NCI-H2227 (cell line): ENCODE results near the gene NEK5.
A peak's percentile ranks its signal among the peaks of the same experiment; 100 is the strongest.
"Not testable (repeated sequence)": the region's sequence is repeated elsewhere in the genome, so short reads cannot be mapped to it uniquely, and the experiment has no call there.

Experiments used
- DNase-seq: peaks from one replicate; lab custom pipeline; 2025; ENCODE audit not compliant: unreplicated experiment; lab: John Stamatoyannopoulos, UW

NEK5 gene

GRCh38 chr13:52128714-52129700 is at the start of gene NEK5:
TSS of gene NEK5 (minus strand) at chr13:52129073. CDS start at chr13:52127482, 1,591 bp downstream.
- DNase-seq: peak; percentile 71

- DNase-seq: no peak
These were observed 48.4 kb upstream of the NEK5 start for GRCh38 chr13:52177276-52177675.

DNA sequence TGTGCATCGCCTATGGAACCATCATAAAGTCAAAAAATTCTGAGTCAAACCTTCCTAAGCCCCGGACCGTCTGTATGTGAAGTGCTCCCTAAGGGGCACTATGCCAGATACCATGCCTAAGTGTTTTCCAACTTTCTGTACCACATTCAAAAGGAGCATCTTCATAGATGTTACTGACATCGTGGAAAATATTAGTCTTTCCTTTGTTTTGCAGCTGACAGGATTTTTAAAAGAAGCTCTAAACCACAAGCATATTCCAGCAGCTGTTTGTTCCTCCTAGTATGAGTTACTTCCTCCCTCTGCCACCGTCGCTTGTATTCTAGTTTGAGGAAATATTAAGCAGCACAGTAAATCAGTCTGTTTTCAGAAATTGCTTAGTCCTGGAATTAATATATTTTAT is 45.1 kb upstream of the NEK5 start:
- not testable (repeated sequence) for DNase-seq

- DNase-seq: no peak
These were observed 44.5 kb upstream of the NEK5 start for GRCh38 chr13:52173373-52173772.

DNA sequence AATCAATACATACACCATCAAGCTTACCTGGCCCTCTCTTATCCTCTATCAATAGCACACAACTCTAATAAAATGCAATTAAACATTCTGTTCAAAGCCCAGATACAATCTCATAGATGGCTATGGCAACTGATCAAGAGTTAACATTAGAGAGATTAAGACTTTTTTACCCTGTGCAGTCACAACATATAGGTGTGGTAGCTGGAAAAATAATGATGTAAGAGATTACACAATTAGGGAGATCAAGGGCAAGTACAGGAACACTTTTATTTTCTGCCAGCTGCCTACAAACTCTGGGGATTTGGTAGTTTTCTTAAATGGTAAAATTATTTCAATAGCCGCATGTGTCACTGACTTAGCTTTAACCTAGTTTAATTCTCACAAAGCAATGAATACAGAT is 42.8 kb upstream of the NEK5 start:
- DNase-seq: not testable (repeated sequence)

DNA sequence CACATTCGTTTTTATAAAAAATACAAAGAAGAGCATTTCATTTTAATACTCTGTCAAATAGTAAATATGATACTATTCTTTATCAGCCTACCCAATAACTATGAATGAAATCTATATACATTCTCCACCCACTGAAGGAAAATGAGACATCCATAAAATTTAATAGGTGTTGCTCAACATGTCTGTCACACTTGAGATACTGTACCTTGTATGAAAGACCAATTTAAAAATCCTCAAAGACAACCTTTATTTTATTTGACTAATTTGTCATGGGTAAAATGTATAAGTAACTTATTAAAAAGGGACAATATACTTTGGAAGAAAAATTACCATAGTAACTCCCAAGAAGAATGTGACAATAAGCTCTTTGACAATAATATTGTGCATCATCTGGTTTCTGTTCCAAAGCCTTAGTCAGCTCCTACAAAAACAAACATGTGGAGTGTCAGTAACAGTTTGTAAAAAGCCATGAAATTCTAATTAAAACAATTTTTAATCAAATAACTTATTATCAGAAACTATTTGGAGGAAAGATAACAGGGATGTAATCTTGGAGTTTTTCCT is 42.0 kb upstream of the NEK5 start:
- DNase-seq: not testable (repeated sequence)

GRCh38 chr13:52169839-52170238 is 41.0 kb upstream of the NEK5 start:
- no peak for DNase-seq

- DNase-seq: no peak
These were observed 36.5 kb upstream of the NEK5 start for GRCh38 chr13:52165411-52165810.

DNA sequence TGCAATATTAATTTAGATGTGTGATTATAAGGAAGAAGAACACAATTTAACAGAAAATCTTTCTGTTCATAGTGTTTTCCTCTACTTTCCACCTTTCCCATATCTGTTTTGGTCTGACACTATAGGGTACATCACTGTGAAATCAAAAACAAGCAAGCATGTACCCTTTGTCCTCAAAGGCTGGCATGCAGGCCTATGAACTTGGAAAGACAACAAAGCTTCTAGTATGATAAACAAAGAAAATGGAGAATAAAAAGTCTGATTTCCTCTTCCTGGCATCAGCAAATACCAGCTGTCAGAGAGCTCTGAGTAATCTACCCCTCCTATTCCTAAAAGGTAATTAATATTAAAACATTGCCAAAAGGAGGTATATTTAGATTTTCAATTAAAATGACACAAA is 36.1 kb upstream of the NEK5 start:
- no peak for DNase-seq

GRCh38 chr13:52163878-52164277 is 35.0 kb upstream of the NEK5 start:
- DNase-seq: not testable (repeated sequence)

DNA sequence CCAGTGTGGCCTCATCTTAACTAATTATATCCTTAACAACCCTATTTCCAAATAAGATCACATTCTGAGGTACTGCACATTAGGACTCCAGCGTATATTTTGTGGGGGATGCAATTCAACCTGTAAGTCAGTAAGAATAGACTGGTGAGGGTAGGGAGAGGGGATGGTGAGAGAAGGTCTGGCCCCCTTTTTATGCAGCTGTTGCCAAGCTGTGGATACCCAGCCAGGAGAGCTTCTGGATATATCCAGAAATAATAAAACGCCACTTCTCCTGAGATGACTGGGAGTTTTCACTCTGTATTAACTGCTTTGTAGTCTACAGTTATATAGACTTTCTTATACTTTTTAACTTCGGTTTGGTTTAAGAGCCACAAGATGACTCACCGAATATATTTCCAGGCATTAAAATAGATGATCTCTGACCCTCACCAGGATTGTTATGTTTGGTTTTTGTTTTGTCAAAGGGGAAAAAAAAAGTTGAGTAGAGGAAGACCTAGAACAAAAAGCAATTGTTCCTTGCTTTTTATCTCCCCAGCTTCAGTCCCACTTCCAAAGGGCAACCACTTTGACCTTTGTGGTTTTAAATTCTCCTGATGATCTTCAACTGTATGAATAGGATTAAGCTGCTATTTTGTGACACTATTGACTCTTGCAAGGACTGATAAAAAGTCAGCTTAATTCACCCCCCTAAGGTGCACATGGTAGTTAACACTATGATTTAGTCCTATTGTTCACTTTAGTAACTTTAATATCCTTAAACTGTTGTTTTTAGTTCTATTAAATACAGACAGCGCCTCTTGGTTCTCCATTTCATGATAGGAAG is 33.6 kb upstream of the NEK5 start:
- no peak for DNase-seq

DNA sequence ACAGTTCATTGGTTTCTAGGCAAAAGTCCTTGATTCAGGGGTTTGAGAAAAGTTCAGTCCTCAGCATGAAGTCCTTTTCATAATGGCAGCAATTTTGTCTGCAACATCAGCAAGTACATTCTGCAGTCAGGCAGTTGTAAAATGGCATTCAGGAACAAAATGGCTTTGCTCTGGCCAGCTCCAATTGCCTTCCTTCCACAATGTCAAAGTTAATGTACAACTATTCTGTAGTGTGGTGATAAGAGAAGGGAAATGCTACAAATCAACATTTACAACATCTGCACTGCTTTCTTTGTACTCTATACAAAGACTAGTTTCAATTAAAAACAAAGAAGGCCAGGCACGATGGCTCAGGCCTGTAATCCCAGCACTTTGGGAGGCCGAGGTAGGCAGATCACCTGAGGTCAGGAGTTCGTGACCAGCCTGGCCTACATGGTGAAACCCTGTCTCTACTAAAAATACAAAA is 32.3 kb upstream of the NEK5 start:
- no peak for DNase-seq

DNA sequence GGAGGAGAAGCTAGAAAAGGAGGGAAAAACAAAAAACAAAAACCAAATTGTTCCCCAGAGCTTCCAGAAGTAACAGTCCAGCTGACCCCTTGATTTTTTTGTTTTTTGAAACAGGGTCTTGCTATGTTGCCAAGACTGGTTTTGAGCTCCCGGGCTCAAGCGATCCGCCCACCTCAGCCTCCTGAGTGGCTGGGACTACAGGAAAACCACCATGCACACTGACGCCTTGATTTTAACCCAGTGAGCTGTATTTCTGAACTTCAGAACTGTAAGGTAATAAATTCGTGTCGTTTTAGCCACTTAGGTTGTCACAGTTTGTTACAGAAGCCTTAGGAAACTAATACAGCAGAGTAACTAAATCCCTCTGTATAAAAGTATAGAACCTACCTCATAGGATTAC is 31.6 kb upstream of the NEK5 start:
- DNase-seq: no peak

DNA sequence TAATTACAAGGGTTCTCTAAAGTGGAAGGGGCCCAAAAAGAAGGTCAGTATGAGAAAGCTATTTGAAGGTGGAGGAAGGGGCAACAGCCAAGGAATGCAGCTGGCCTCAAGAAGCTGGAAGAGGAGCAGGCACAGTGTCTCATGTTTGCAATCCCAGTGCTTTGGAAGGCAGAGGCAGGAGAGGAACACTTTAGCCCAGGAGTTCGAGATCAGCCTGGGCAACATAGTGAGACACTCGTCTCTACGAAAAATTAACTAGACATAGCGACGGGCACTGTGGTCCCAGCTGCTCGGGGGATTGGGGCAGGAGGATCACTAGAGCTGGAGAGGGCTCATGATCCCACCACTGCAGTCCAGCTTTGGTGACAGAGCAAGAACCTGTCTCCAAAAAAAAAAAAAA is 31.2 kb upstream of the NEK5 start:
- DNase-seq: no peak

GRCh38 chr13:52159159-52159982 is 30.5 kb upstream of the NEK5 start, which contains the start of gene NEK3:
TSS of gene NEK3 (minus strand) at chr13:52159597. CDS start at chr13:52156191, 3,406 bp downstream.
- DNase-seq: peak; percentile 68

DNA sequence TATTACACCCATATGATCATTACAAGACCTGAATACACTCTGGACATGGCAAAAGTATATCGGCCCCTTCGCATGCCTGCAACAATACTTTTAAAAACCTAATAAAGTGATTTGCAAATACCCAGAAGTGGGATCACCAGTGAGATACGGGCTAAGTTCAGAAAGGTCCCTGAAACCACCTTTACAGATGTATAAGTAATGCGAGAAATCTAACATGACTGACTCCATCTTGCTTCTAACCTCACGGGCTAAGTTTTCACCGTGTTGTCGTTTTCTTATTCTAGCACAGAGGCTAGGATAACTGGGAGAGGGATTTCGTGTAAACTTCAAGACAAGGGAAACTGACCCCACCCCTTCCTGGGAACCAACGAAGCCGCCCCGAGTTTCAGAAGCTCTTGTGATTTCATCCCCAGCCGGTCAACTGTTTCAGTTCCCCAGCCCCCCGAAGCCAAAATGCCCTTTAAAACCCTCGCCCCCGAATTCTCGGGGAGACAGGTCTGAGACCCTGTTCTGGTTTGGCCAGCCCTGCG is 29.8 kb upstream of the NEK5 start:
- DNase-seq: peak; percentile 26

- DNase-seq: no peak
These were observed 27.9 kb upstream of the NEK5 start for GRCh38 chr13:52156724-52157261.

GRCh38 chr13:52155177-52155576 is 26.3 kb upstream of the NEK5 start:
- DNase-seq: no peak

DNA sequence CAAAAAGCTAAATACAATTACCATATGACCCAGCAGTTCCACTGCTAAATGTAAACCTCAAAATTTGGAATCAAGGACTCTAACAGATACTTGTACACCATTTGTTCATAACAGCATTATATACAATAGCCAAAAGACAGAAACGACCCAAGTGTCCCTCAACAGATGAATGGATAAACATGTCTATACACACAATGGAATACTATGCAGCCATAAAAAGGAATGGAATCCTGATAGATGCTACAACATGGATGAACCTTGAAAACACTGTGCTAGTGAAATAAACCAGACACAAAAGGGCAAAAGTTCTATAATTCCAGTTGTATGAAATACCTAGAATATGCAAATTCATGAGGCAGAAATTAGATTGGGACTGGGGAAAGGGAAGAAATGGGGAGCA is 18.4 kb upstream of the NEK5 start:
- no peak for DNase-seq

DNA sequence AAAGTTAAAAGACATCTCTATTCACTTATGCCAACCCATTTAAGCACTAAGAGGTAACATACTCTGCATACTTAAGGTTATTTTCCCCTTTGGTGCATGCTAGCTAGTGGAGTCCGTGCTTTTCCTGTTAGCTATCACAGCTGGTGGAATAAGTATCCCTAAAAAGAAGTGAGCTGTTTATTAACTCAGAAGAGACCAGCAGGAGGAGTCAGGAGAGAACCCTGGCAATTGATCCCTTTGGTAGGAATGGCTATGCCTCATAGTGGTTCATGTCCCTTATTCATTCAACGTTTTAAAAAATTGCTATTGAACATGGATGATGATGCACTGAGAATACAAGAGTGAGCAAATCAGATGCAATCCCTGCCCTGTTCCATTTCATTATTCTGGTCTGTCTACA is 12.4 kb upstream of the NEK5 start:
- no peak for DNase-seq
